ENCODE results near the gene PRKCH. TPM values are rescaled to one million over a fixed set of nuclear protein-coding genes. Genes with fewer than 3 reads are reported as not detected.

PRKCH gene
- total and polyA plus RNA-seq, 2 experiments from 2014 or later = 7.1 to 11.2 TPM

- WGBS (ENCODE audit: low lambda C conversion rate, missing lambda C conversion rate) = 88% methylated on average over 4 of the region's 4 CpGs
- H4K20me1 ChIP-seq (ENCODE audit: insufficient read depth, poor library complexity, severe bottlenecking) = no peaks in the 10 kb centered on the region
- H3K9me2 ChIP-seq (replicated peaks; ENCODE audit: insufficient read depth) = no peaks in the 10 kb centered on the region
- H3K36me3 ChIP-seq (replicated peaks; ENCODE audit: insufficient read depth, low read depth) = no peaks in the 10 kb centered on the region
- peaks cover 6% of the 10 kb centered on the region for H3K4me1 ChIP-seq (ENCODE audit: insufficient read depth)
- no peak for DNase-seq (ENCODE audit: low spot score)
- no peak overlapping the region for H2AFZ ChIP-seq
- no peak overlapping the region for H3K27ac ChIP-seq
- no peak overlapping the region for H3K4me3 ChIP-seq
- TF ChIP-seq EZH2 (IDR thresholded peaks at IDR 0.05; ENCODE audit: borderline replicate concordance) = no peak
- TF ChIP-seq EZH2phosphoT487 (IDR thresholded peaks at IDR 0.05; ENCODE audit: low read depth, severe bottlenecking, unreplicated experiment) = no peak
- no peak for TF ChIP-seq CTCF (IDR thresholded peaks at IDR 0.05; ENCODE audit: poor library complexity)
- no peaks in the 10 kb centered on the region for H3K27me3 ChIP-seq
- H3K9me3 ChIP-seq (ENCODE audit: low read depth) = no peaks in the 10 kb centered on the region
- H3K4me2 ChIP-seq = no peak overlapping the region
- no peaks in the 10 kb centered on the region for H3K79me2 ChIP-seq
These were observed 65.7 kb downstream of the PRKCH start for GRCh38 chr14:61387076-61387475.

- H3K27ac ChIP-seq = peak overlapping the region; percentile 55
- 70% methylated on average over 7 of the region's 7 CpGs for WGBS (ENCODE audit: low lambda C conversion rate, missing lambda C conversion rate)
- H3K9me3 ChIP-seq (ENCODE audit: low read depth) = no peaks in the 10 kb centered on the region
These were observed 67.0 kb downstream of the PRKCH start for GRCh38 chr14:61388173-61388975.

GRCh38 chr14:61388976-61389576, 67.7 kb downstream of the PRKCH start:
- DNase-seq (ENCODE audit: low spot score) = no peak
- WGBS (ENCODE audit: low lambda C conversion rate, missing lambda C conversion rate) = 94% methylated on average over 5 of the region's 5 CpGs
- TF ChIP-seq CTCF (IDR thresholded peaks at IDR 0.05; ENCODE audit: poor library complexity) = no peak
- no peak for TF ChIP-seq EZH2phosphoT487 (IDR thresholded peaks at IDR 0.05; ENCODE audit: low read depth, severe bottlenecking, unreplicated experiment)
- TF ChIP-seq EZH2 (IDR thresholded peaks at IDR 0.05; ENCODE audit: borderline replicate concordance) = no peak
- H3K4me3 ChIP-seq = no peak overlapping the region
- H3K27me3 ChIP-seq = no peaks in the 10 kb centered on the region
- no peaks in the 10 kb centered on the region for H3K9me2 ChIP-seq (replicated peaks; ENCODE audit: insufficient read depth)
- H3K36me3 ChIP-seq (replicated peaks; ENCODE audit: insufficient read depth, low read depth) = no peaks in the 10 kb centered on the region
- no peaks in the 10 kb centered on the region for H3K9me3 ChIP-seq (ENCODE audit: low read depth)
- no peaks in the 10 kb centered on the region for H4K20me1 ChIP-seq (ENCODE audit: insufficient read depth, poor library complexity, severe bottlenecking)
- peaks cover 6% of the 10 kb centered on the region for H3K4me1 ChIP-seq (ENCODE audit: insufficient read depth)
- no peak overlapping the region for H2AFZ ChIP-seq
- peak overlapping the region; percentile 55 for H3K27ac ChIP-seq
- no peaks in the 10 kb centered on the region for H3K79me2 ChIP-seq
- no peak overlapping the region for H3K4me2 ChIP-seq

More at GRCh38 chr14:61388173-61388975, 67.0 kb downstream of the PRKCH start:
- no peak overlapping the region for H3K4me3 ChIP-seq
- H3K4me2 ChIP-seq = no peak overlapping the region
- H4K20me1 ChIP-seq (ENCODE audit: insufficient read depth, poor library complexity, severe bottlenecking) = no peaks in the 10 kb centered on the region
- H3K27me3 ChIP-seq = no peaks in the 10 kb centered on the region
- DNase-seq (ENCODE audit: low spot score) = no peak
- no peak overlapping the region for H2AFZ ChIP-seq
- H3K4me1 ChIP-seq (ENCODE audit: insufficient read depth) = peaks cover 6% of the 10 kb centered on the region
- TF ChIP-seq CTCF (IDR thresholded peaks at IDR 0.05; ENCODE audit: poor library complexity) (no peak), EZH2phosphoT487 (IDR thresholded peaks at IDR 0.05; ENCODE audit: low read depth, severe bottlenecking, unreplicated experiment) (no peak), EZH2 (IDR thresholded peaks at IDR 0.05; ENCODE audit: borderline replicate concordance) (no peak)
- H3K9me2 ChIP-seq (replicated peaks; ENCODE audit: insufficient read depth) = no peaks in the 10 kb centered on the region
- H3K79me2 ChIP-seq = no peaks in the 10 kb centered on the region
- H3K36me3 ChIP-seq (replicated peaks; ENCODE audit: insufficient read depth, low read depth) = no peaks in the 10 kb centered on the region

Data from hepatocyte (in vitro differentiated cells).